Thoracic aorta (tissue), 2 donors: ENCODE measurements around the gene ENO3. TPM values are rescaled to one million over a fixed set of nuclear protein-coding genes. Genes with fewer than 3 reads are reported as not detected.
A peak's percentile ranks its signal among the peaks of the same experiment; 100 is the strongest.

Source experiments
- ATAC-seq: fragments of 150-250 bp; one replicate; pipeline ENCODE4 v1.8.0; 2017; ENCODE audit warnings: low read depth; ENCODE audit not compliant: insufficient number of reproducible peaks, low FRiP score
- DNase-seq: peaks from one replicate; pipeline ENCODE4 v3.0.0-alpha.2; 2020; ENCODE audit warnings: low spot score
- H3K27ac ChIP-seq, 2 donors: fragments of 200-600 bp; sonication (generic); 1 replicate in 1 of 2; 2 replicates in 1 of 2; pipeline ENCODE4 v1.5.1; 2016; ENCODE audit warnings: mild to moderate bottlenecking in 2 of 2, moderate library complexity in 2 of 2
- H3K27me3 ChIP-seq: fragments of 200-600 bp; sonication (generic); replicated peaks from 2 replicates; pipeline ENCODE4 v1.6.0; 2016; ENCODE audit warnings: mild to moderate bottlenecking; ENCODE audit not compliant: insufficient read depth
- H3K36me3 ChIP-seq: fragments of 200-600 bp; sonication (generic); one replicate; pipeline ENCODE4 v1.5.1; 2016
- H3K4me1 ChIP-seq, 2 donors: fragments of 200-600 bp; sonication (generic); 1 replicate in 1 of 2; 2 replicates in 1 of 2; pipeline versions ENCODE4 v1.5.1 to v1.6.0; 2016; ENCODE audit warnings: low read depth in 2 of 2, mild to moderate bottlenecking in 1 of 2; ENCODE audit not compliant: control insufficient read depth in 1 of 2
- H3K4me3 ChIP-seq: fragments of 200-600 bp; sonication (generic); 2 replicates; pipeline ENCODE4 v1.5.1; 2016; ENCODE audit warnings: mild to moderate bottlenecking
- H3K9me3 ChIP-seq: fragments of 200-600 bp; sonication (generic); 2 replicates; pipeline ENCODE4 v1.5.1; 2016
- CTCF ChIP-seq: fragments of 200-600 bp; sonication (generic); IDR thresholded peaks from one replicate; pipeline ENCODE4 v1.5.1; 2019; ENCODE audit warnings: antibody characterized with exemption
- total RNA-seq, 2 donors: library from RNA; depleted of rRNA; stranded (reverse); fragments of >200 nt; gene quantifications; one replicate each; pipeline versions ENCODE4 v1.1.0 to v1.2.3, GENCODE V29; 2016

The ENO3 gene
- total RNA-seq, 2 donors from 2014 or later = 2.5 to 2.7 TPM

GRCh38 chr17:4980644-4981216 lies 29.8 kb downstream of the ENO3 start:
- H3K27me3 ChIP-seq = no peaks in the 10 kb centered on the region
- no peaks in the 10 kb centered on the region for H3K9me3 ChIP-seq
- DNase-seq = no peak
- no peak for ATAC-seq
- TF ChIP-seq CTCF = peak; percentile 86
- H3K4me3 ChIP-seq = no peak overlapping the region
- peaks cover 0 to 5% of the 10 kb centered on the region in 2 donors for H3K4me1 ChIP-seq
- H3K36me3 ChIP-seq = peaks cover 44% of the 10 kb centered on the region
- H3K27ac ChIP-seq = no peak overlapping the region

- Histone ChIP-seq H3K4me3 (no peak overlapping the region), H3K36me3 (peaks cover 33% of the 10 kb centered on the region), H3K4me1 (peaks cover 0 to 18% of the 10 kb centered on the region in 2 donors), H3K9me3 (no peaks in the 10 kb centered on the region), H3K27me3 (no peaks in the 10 kb centered on the region), H3K27ac (no peak overlapping the region)
- no peak for ATAC-seq
- DNase-seq = no peak
- no peak for TF ChIP-seq CTCF
These were observed 31.4 kb downstream of the ENO3 start for GRCh38 chr17:4982305-4982704.

GRCh38 chr17:4986403-4986802 lies 35.5 kb downstream of the ENO3 start:
- peaks cover 8% of the 10 kb centered on the region for H3K36me3 ChIP-seq
- H3K4me3 ChIP-seq = peak overlapping the region; percentile 82
- peak overlapping the region; percentile 89 to 91 for H3K27ac ChIP-seq
- H3K9me3 ChIP-seq = no peaks in the 10 kb centered on the region
- H3K4me1 ChIP-seq = peaks cover 10 to 30% of the 10 kb centered on the region in 2 donors
- no peak for TF ChIP-seq CTCF
- ATAC-seq (peak; percentile 3), DNase-seq (no peak)
- no peaks in the 10 kb centered on the region for H3K27me3 ChIP-seq

- peaks cover 6% of the 10 kb centered on the region for H3K36me3 ChIP-seq
- H3K4me1 ChIP-seq = peaks cover 10 to 30% of the 10 kb centered on the region in 2 donors
- DNase-seq (peak; percentile 75), ATAC-seq (peak; percentile 64)
- peak; percentile 66 for TF ChIP-seq CTCF
- no peaks in the 10 kb centered on the region for H3K9me3 ChIP-seq
- H3K27ac ChIP-seq = peak within 1 kb of the TSS; percentile 89 to 91
- H3K4me3 ChIP-seq = peak within 1 kb of the TSS; percentile 82
- no peaks in the 10 kb centered on the region for H3K27me3 ChIP-seq
These were observed 36.2 kb downstream of the ENO3 start, which contains the start of gene CAMTA2 for GRCh38 chr17:4986951-4987766. CAMTA2 (minus strand) TSS chr17:4987675; CDS start chr17:4986222, 1,453 bp downstream.

GRCh38 chr17:4987767-4988567 lies 37.0 kb downstream of the ENO3 start:
- no peaks in the 10 kb centered on the region for H3K27me3 ChIP-seq
- H3K4me1 ChIP-seq = peaks cover 10 to 30% of the 10 kb centered on the region in 2 donors
- no peak for DNase-seq
- H3K27ac ChIP-seq = peak overlapping the region; percentile 89 to 91
- ATAC-seq = no peak
- H3K4me3 ChIP-seq = peak overlapping the region; percentile 82
- no peak for TF ChIP-seq CTCF
- H3K9me3 ChIP-seq = no peaks in the 10 kb centered on the region
- H3K36me3 ChIP-seq = no peaks in the 10 kb centered on the region
